IPS-18a (cell line): ENCODE data around the gene BRF1.
"Not testable (repeated sequence)": the region's sequence is repeated elsewhere in the genome, so short reads cannot be mapped to it uniquely, and the experiment has no call there.

Source experiments
- H3K27ac ChIP-seq: one replicate; pipeline ENCODE4 v1.5.1; 2013; ENCODE audit warnings: low read length
- H3K27me3 ChIP-seq: one replicate; pipeline ENCODE4 v1.6.1; 2013; ENCODE audit warnings: mild to moderate bottlenecking, low read length; ENCODE audit not compliant: control insufficient read depth, insufficient read depth
- H3K36me3 ChIP-seq: one replicate; pipeline ENCODE4 v1.6.1; 2013; ENCODE audit warnings: low read depth, low read length; ENCODE audit not compliant: control insufficient read depth
- H3K4me1 ChIP-seq: one replicate; pipeline ENCODE4 v1.6.1; 2013; ENCODE audit warnings: low read depth, low read length; ENCODE audit not compliant: control insufficient read depth
- H3K4me3 ChIP-seq: one replicate; pipeline ENCODE4 v1.5.1; 2013; ENCODE audit warnings: low read length
- H3K9ac ChIP-seq: one replicate; pipeline ENCODE4 v1.6.1; 2013; ENCODE audit warnings: mild to moderate bottlenecking, low read length, moderate library complexity
- H3K9me3 ChIP-seq: one replicate; pipeline ENCODE4 v1.6.1; 2013; ENCODE audit warnings: low read depth, low read length; ENCODE audit not compliant: control insufficient read depth

The BRF1 gene

GRCh38 chr14:105281371-105282097 lies 19.3 kb downstream of the BRF1 start:
- no peaks in the 10 kb centered on the region for H3K9me3 ChIP-seq
- H3K27me3 ChIP-seq: no peaks in the 10 kb centered on the region
- H3K4me3 ChIP-seq: no peak overlapping the region
- H3K4me1 ChIP-seq: peaks cover 4% of the 10 kb centered on the region
- no peaks in the 10 kb centered on the region for H3K36me3 ChIP-seq
- H3K27ac ChIP-seq: no peak overlapping the region
- no peak overlapping the region for H3K9ac ChIP-seq

GRCh38 chr14:105280525-105280924 lies 20.3 kb downstream of the BRF1 start:
- H3K27me3 ChIP-seq: no peaks in the 10 kb centered on the region
- no peaks in the 10 kb centered on the region for H3K9me3 ChIP-seq
- peaks cover 4% of the 10 kb centered on the region for H3K4me1 ChIP-seq
- H3K4me3 ChIP-seq: no peak overlapping the region
- H3K27ac ChIP-seq: no peak overlapping the region
- H3K36me3 ChIP-seq: no peaks in the 10 kb centered on the region
- H3K9ac ChIP-seq: no peak overlapping the region

- no peak overlapping the region for H3K27ac ChIP-seq
- H3K36me3 ChIP-seq: no peaks in the 10 kb centered on the region
- H3K4me3 ChIP-seq: no peak overlapping the region
- no peak overlapping the region for H3K9ac ChIP-seq
- H3K27me3 ChIP-seq: no peaks in the 10 kb centered on the region
- no peaks in the 10 kb centered on the region for H3K9me3 ChIP-seq
- H3K4me1 ChIP-seq: peaks cover 4% of the 10 kb centered on the region
Measured at GRCh38 chr14:105279642-105280361, 21.0 kb downstream of the BRF1 start.

GRCh38 chr14:105277448-105277847 lies 23.4 kb downstream of the BRF1 start:
- not testable (repeated sequence) for H3K9ac ChIP-seq, H3K4me1 ChIP-seq, H3K9me3 ChIP-seq, H3K27me3 ChIP-seq, H3K4me3 ChIP-seq, H3K36me3 ChIP-seq, H3K27ac ChIP-seq

- no peaks in the 10 kb centered on the region for H3K4me1 ChIP-seq
- H3K27me3 ChIP-seq: no peaks in the 10 kb centered on the region
- no peak overlapping the region for H3K27ac ChIP-seq
- no peak overlapping the region for H3K9ac ChIP-seq
- no peaks in the 10 kb centered on the region for H3K36me3 ChIP-seq
- H3K4me3 ChIP-seq: no peak overlapping the region
- H3K9me3 ChIP-seq: no peaks in the 10 kb centered on the region
Measured at GRCh38 chr14:105275267-105275946, 25.4 kb downstream of the BRF1 start.

- H3K4me3 ChIP-seq: no peak overlapping the region
- no peaks in the 10 kb centered on the region for H3K9me3 ChIP-seq
- no peak overlapping the region for H3K27ac ChIP-seq
- no peaks in the 10 kb centered on the region for H3K4me1 ChIP-seq
- H3K9ac ChIP-seq: no peak overlapping the region
- no peaks in the 10 kb centered on the region for H3K27me3 ChIP-seq
- no peaks in the 10 kb centered on the region for H3K36me3 ChIP-seq
Measured at GRCh38 chr14:105274637-105275036, 26.2 kb downstream of the BRF1 start.

- no peaks in the 10 kb centered on the region for H3K27me3 ChIP-seq
- H3K4me1 ChIP-seq: no peaks in the 10 kb centered on the region
- H3K27ac ChIP-seq: no peak overlapping the region
- no peaks in the 10 kb centered on the region for H3K36me3 ChIP-seq
- no peak overlapping the region for H3K9ac ChIP-seq
- H3K9me3 ChIP-seq: no peaks in the 10 kb centered on the region
- H3K4me3 ChIP-seq: no peak overlapping the region
Measured at GRCh38 chr14:105273062-105273461, 27.7 kb downstream of the BRF1 start.

GRCh38 chr14:105272623-105273022 lies 28.2 kb downstream of the BRF1 start:
- Histone ChIP-seq H3K27ac (no peak overlapping the region), H3K27me3 (no peaks in the 10 kb centered on the region), H3K4me1 (no peaks in the 10 kb centered on the region), H3K36me3 (no peaks in the 10 kb centered on the region), H3K4me3 (no peak overlapping the region), H3K9ac (no peak overlapping the region), H3K9me3 (no peaks in the 10 kb centered on the region)

- Histone ChIP-seq H3K27me3 (no peaks in the 10 kb centered on the region), H3K4me1 (no peaks in the 10 kb centered on the region), H3K9me3 (no peaks in the 10 kb centered on the region), H3K36me3 (no peaks in the 10 kb centered on the region), H3K4me3 (no peak overlapping the region), H3K9ac (no peak overlapping the region), H3K27ac (no peak overlapping the region)
Measured at GRCh38 chr14:105271224-105271890, 29.4 kb downstream of the BRF1 start.

- no peak overlapping the region for H3K9ac ChIP-seq
- H3K4me3 ChIP-seq: no peak overlapping the region
- H3K27me3 ChIP-seq: no peaks in the 10 kb centered on the region
- no peaks in the 10 kb centered on the region for H3K36me3 ChIP-seq
- no peak overlapping the region for H3K27ac ChIP-seq
- H3K4me1 ChIP-seq: no peaks in the 10 kb centered on the region
- H3K9me3 ChIP-seq: no peaks in the 10 kb centered on the region
Measured at GRCh38 chr14:105269405-105269804, 31.4 kb downstream of the BRF1 start.

GRCh38 chr14:105268736-105269354 lies 32.0 kb downstream of the BRF1 start:
- Histone ChIP-seq H3K4me3 (no peak overlapping the region), H3K27ac (no peak overlapping the region), H3K4me1 (no peaks in the 10 kb centered on the region), H3K9me3 (no peaks in the 10 kb centered on the region), H3K9ac (no peak overlapping the region), H3K36me3 (no peaks in the 10 kb centered on the region), H3K27me3 (no peaks in the 10 kb centered on the region)
